SKM-1 treated with dmso at 0.1 percent for 144 hours (cell line): ENCODE data around the gene ATP11A.

Experiments
- DNase-seq: peaks from one replicate; lab custom pipeline; 2025; ENCODE audit not compliant: unreplicated experiment; lab: John Stamatoyannopoulos, UW

Gene ATP11A

DNA sequence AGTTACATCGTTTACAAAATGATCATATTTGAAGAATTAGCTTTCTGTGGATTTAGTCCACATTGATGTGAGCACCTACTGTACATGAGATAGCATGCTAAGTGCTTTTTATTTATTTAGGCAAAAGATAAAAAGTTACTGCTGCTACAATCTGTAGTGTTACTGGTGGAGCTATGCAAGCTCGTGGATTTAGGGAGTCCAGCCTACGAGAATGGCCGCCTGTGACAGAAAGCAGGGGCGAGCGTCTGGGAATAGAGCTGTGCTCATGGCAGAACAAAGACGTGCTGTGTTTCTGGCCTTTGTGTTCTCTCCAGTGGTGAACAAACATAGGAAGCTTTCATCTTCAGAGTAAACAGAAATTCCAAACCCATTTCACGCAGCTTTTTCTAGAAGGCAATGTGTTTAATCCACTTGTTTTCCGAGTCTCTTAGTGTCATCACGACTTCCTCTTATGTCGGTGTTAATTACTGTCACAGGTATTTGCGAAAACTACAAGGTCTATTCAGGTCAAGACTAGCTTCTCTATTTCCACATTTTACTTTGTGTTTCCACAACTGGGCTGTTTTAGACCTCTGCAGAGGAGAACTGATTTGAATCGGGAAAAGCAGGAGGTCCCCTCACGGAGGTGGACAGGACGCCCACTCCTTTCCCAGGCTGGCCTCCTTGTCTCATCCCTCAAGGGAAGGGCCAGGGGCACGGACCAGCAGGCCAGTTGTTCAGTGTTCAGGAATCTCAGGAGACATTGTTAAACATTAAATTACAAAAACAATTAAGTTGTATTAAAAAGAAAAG is 67.3 kb downstream of the ATP11A start:
- DNase-seq: peak; percentile 60

GRCh38 chr13:112757759-112758086 is 67.9 kb downstream of the ATP11A start:
- no peak for DNase-seq

GRCh38 chr13:112759053-112759452 is 69.2 kb downstream of the ATP11A start:
- DNase-seq: no peak

DNA sequence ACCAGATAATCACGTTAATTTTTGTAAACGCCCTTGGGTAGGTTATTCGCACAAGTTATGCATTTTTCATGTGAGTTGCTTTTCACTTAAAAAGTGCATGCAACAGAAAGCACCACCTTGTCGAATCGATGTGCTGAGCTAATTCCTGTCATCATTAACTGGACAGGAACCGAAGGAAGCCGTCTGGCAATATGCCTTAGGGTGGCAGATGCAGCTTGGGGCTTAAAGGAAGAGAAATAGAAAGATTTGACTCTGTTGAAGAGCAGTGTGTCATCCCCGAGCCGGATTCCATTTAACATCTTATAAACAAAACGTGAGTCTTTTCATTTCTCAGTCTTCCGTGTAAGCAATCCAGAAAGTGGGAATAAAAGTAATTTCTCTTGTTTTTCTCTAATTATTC is 70.0 kb downstream of the ATP11A start:
- no peak for DNase-seq

- DNase-seq: no peak
Measured at GRCh38 chr13:112760435-112760834, 70.6 kb downstream of the ATP11A start.

GRCh38 chr13:112760931-112761330 is 71.1 kb downstream of the ATP11A start:
- no peak for DNase-seq

DNA sequence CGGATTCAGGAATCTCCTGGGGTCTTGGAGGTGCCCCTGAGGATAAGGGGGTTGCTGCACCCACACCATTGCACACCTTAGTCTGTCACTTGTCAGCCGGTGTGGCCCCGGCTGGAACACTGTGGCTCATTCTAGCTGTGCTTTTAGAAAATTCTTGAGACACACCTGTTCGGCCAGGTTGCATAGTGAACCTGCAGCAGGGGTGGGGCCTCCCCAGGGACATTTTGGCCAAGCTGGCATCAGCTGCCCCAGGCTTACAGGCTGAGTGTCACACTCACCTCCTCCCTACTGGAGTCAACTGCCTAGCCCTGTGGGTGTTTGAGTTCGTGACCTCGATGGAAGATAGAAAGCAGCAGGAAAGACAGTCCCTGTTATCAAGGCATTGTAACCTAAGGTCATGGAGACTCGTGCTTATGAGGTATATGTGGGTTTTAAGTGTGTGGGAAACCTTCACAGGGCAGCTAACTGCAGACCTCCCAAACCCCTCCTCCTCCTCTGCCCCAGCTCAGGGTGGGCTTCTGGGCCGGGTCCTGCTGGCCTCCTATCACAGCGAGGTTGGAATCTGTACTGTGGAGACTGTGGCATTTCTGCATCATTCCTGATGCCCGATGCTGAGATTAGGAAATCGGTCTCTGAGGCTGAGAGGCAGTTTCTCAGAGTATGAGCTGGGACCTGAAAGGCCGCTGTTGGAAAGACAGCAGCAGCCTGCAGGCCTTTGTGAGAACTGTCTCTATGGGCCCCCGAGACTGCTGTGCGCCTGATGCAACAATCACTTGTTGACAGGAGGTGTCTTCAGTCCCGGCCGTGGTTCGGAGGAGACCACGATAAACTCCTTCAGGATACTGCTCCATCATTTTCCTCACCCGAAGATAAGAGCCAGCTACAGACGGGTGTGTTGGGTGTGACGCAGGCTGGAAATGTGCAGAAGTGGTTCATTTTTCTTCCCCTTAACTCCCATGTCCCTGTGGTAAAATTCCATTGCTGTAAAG is 72.2 kb downstream of the ATP11A start:
- DNase-seq: no peak

GRCh38 chr13:112762690-112763080 is 72.8 kb downstream of the ATP11A start:
- DNase-seq: no peak

- no peak for DNase-seq
Measured at GRCh38 chr13:112764028-112764427, 74.2 kb downstream of the ATP11A start.

- DNase-seq: no peak
Measured at GRCh38 chr13:112764864-112765561, 75.2 kb downstream of the ATP11A start.

DNA sequence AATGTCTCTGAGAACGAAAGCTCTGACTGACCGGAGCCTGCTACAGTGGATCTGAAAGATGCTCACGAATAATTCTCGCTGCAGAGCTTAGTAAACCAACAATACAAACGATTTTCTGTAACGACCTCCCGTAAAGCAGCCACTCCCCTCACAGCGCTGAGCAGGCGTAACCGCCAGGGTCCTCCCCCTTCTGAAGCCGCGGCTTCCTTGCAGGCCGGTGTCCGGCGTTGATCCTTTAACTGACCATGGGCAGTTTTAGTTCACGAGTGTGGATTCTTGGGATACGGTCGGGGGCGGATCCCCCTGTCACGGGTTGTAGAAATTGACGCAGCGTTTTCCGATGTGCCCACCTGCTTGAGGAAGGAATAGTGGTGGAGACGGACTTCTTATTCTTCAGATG is 75.9 kb downstream of the ATP11A start:
- DNase-seq: no peak

DNA sequence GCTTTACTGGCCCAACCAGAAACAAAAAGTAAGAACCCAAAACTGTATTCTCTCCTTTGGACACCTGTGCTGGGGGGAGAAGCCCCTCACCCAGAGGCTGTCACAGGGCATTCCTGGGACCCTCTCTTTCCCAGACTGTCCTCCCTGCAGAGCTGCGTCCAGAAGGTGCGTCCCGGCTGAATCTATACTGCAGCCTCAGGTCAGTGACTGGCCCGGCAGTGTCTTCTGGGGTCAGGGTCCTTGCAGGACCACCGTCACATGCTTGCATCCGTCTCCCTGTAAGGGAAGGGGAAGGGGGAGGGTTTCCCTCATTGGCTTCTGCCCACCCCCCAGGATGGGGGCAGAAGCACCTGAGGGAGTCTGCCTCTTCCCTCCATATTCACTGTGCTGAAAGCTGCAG is 76.5 kb downstream of the ATP11A start:
- DNase-seq: no peak

DNA sequence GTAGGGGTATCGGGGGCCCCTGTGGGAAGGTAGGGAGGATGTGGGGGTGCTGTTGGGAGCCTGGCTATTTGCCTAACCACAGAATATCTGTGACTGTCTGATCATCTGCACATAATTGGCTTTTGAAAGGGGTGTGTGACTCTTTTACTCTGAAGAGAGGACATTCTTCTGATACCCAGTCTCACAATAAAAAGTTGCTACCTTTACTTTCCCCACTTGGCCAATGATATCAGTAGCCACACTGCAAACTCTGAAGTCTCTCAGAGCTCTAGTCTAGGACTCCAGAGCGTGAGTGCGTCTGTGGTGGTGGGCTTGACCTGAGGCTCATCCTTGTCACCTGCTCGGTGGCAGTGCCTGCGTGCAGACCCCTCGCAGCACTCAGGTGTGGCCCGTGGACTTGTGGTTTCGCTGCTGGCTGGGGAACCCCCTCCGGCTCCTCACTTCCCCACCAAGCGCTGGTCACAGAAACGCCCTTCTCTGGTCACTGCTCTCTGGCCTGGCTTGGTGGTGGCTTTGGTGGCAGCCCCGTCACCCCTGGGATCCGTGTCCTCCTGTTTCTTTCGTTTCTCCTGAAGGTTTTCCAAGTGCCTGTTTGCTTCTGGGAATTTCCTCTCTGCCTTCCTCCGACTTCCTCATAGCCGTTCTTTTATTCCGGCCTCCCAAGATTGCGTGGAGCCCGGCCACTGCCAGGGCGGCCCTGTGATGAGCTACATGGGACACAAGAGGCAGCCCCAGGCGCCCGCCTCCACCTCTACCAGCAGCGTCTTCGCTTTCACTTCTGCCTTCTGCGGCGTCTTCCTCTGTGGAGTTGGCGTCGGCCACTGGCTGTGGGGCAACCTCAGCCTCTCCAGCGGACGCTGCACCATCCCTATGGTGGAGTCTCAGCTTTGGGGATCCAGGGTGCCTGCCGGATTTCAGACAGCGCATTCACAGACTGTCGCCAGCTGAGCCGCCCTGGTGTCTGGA is 78.0 kb downstream of the ATP11A start:
- no peak for DNase-seq

DNA sequence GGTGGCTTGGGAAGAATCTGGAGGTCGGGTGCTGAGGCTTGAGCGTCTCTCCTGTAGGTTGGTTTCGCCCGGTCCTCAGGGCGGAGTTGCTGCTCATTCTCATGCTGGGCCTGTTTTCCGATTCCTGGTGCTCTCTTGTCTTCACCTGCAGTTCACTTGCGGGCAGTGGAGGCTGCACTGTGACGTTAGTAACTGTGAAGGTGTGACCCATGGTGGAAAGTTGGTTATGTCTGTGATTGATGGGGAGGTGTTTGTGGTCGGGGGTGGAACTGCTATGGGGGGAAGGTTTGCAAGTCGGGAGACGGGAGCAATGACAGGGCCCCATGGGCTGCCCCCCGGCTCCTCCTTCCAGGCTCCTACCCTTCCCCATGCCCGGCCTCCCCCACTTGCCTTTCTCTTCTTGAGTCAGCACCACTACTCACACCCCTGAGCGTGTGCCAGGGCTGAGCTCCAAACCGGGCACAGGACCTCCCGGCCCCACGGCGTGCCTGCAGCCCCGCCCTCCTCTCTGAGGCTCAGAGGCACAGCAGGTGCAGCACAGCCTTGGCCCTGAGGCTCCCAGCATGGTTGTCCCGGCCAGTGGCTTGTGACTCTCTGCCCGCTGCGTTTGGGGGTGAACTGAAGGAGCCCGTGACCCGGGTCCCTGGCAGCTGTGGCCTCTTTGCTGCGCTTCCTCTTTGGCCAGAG is 79.1 kb downstream of the ATP11A start:
- no peak for DNase-seq

- no peak for DNase-seq
Measured at GRCh38 chr13:112769615-112770014, 79.8 kb downstream of the ATP11A start.

DNA sequence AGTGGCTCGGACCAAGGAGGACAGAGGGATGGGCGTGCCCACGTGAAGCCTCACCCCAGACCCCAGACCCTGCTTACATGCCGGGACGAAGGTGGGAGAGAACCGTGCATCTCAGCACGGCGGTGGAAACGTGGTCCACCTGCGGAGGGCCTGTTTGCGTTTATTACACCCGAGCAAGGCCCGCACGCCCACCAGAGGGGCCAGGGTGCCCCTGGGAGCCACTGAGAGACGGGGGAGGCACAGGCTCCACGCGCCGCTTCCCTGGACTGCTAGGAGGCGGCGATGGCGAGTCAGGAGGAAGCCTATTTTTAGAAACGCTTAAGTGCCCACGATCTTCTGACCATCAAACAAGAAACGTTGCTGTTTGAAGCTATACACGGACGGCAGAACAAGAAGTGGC is 80.7 kb downstream of the ATP11A start:
- no peak for DNase-seq

DNA sequence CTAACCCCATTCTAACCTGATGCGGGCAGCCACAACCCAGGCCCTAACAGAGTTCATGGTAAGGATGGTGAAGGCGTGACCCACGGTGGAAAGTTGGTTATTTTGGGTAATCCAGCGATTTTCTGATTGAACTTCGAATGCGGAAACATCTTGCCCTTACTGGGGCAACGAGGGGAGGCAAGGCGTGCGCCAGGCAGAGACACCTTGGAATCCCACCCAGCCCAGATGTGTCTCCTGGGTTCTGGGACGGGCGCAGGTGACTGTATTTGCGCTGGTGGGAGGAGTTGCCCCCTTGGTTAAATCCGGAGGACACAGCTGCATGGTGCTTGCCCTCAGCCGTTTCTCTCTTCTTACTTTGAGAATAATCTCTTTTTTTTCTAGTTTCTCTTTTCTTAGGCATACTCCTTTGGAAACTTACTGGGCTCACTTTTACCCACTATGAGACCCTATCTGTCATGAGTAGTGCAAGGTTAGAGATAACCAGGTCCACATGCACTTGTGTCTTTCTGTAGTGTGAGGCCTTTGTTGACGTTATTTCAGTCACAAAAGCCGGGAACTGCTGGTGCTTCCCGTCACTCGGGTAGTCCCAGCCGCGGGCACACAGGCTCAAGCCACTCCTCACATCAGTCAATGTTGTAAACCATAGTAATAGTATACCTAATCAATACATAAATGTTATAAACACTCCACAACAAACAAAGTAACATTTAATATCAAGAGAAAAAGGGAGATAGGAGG is 81.5 kb downstream of the ATP11A start:
- no peak for DNase-seq

DNA sequence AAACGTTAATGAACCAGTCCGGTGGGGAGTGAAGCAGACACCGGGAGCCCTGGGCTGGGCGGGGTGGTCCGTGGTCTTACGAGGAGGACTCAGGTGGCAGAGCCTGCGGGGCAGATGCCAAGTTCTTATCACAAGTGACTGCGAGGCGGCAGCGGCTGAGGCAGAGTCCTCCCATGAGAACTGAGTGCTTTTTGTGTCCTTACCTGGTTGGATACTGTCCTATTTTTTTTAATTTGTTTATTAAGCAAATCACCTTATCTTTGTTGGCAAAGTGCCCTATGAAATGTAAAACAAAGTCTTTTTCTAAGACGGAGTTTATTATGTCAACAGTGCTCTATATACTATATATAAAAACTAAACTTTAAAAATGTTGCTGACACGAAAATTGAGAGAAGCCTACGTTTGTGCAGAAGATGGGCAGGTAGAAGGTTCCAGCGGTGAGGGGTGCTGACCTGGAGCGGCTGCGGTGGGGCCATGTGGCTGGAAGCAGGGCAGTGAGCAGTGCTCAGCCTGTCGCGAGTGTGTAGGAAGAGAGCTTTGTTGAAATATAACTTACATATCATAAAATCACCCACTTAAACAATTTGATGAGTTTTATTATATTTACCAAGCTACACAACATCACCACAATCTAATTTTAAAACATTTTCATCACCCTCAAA is 82.2 kb downstream of the ATP11A start:
- no peak for DNase-seq

GRCh38 chr13:112772539-112772909 is 82.7 kb downstream of the ATP11A start:
- DNase-seq: no peak
